ENCODE data around the gene CALR.
"Not testable (repeated sequence)": the region's sequence is repeated elsewhere in the genome, so short reads cannot be mapped to it uniquely, and the experiment has no call there.

The CALR gene

DNA sequence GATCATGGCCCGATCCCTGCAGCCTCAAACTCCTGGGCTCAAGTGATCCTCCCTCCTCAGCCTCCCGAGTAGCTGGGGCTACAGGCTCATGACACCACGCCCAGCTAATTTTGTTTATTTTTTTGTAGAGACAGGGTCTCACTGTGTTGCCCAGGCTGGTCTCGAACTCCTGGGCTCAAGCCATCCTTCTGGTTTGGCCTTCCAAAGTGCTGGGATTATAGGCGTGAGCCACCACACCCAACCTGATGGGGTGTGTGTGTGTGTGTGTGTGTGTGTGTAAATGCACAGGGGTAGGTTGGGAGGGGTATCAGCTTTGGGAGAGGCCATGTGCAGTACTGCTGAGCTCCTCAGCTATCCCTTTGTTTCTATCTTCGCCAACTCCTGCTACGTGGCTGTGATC is 37.7 kb downstream of the CALR start:
- DNase-seq (ENCODE audit: low read depth in 1 of 2, low spot score in 1 of 2), result not testable (repeated sequence)

GRCh38 chr19:12979974-12980373 is 41.6 kb downstream of the CALR start:
- no peak for DNase-seq (ENCODE audit: low read depth in 1 of 2, low spot score in 1 of 2)

DNA sequence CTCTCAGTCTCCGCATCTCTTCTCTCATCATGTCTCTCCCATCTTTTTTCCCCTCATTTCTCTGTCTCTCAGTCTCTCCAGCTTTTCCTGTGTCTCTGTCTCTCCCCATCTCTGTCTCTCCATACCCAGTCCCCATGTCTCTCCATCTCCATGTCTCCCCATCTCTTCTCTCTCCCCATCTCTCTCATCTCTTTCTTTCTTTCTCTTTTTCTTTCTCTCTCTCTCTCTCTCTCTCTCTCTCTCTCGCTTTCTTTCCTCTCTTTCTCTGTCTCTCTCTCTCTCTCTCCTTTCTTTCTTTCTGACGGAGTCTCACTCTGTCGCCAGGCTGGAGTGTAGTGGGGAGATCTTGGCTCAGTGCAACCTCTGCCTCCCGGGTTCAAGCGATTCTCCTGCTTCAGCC is 44.2 kb downstream of the CALR start:
- no peak for DNase-seq (ENCODE audit: low read depth in 1 of 2, low spot score in 1 of 2)

- no peak for DNase-seq (ENCODE audit: low read depth in 1 of 2, low spot score in 1 of 2)
Measured at GRCh38 chr19:12983091-12983490, 44.7 kb downstream of the CALR start.

DNA sequence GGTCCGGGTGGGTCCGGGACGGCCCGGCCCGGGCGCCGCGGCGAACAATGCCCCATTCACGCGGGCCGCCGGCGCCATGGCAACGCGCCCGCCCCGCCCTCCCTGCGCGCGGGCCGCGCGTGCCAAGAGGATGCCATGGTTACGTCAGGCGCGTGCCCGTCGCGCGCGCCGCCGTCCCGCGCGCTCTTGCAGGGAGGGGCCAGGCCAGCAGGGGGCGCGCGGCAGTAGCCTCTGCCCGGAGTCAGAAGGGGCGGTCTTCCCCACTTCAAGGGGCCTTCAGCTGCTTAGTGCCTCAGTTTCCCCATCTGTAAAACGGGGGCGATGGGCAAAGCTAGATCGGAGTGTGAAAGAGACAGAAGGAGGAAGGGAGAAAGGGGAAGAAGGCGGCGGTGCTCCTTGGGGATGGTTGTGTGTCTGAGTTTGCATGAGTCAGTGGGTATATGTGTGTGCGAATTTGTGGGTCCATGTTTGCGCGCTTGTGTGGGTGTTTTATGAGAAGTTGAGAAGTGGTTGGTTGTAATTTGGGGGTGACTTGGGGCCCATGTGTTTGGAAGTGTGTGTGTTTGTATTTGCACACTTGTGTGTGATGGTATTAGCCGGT is 45.2 kb downstream of the CALR start:
- DNase-seq (ENCODE audit: low read depth in 1 of 2, low spot score in 1 of 2), result peak; percentile 70 to 79

- no peak for DNase-seq (ENCODE audit: low read depth in 1 of 2, low spot score in 1 of 2)
Measured at GRCh38 chr19:12984143-12984627, 45.8 kb downstream of the CALR start.

- DNase-seq (ENCODE audit: low read depth in 1 of 2, low spot score in 1 of 2), result no peak
Measured at GRCh38 chr19:12984683-12985048, 46.3 kb downstream of the CALR start.

GRCh38 chr19:12985049-12985776 is 46.8 kb downstream of the CALR start:
- no peak for DNase-seq (ENCODE audit: low read depth in 1 of 2, low spot score in 1 of 2)

GRCh38 chr19:12986726-12987125 is 48.3 kb downstream of the CALR start:
- no peak for DNase-seq (ENCODE audit: low read depth in 1 of 2, low spot score in 1 of 2)

GRCh38 chr19:12987190-12987589 is 48.8 kb downstream of the CALR start:
- DNase-seq (ENCODE audit: low read depth in 1 of 2, low spot score in 1 of 2), result no peak

- no peak for DNase-seq (ENCODE audit: low read depth in 1 of 2, low spot score in 1 of 2)
Measured at GRCh38 chr19:12987781-12988180, 49.4 kb downstream of the CALR start.

DNA sequence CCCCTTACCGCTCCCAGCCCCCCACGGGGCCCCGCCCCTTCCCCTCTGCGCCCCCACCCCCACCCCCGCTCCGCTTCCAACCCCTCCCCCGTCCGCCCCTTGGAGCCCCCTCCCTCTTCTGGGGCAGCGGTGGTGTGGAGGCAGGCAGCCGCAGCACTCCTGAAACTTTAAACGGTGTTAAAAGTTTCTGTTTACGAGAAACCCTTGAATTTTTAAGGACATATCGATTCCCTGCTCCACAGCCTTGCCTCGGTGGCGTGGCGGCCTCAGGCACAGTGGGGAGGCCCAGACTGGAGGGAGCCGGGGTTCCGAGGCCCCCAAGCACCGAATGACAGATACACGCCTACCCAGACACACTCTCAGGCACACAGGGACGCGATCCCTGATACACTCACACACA is 52.0 kb downstream of the CALR start:
- no peak for DNase-seq (ENCODE audit: low read depth in 1 of 2, low spot score in 1 of 2)

GRCh38 chr19:12990853-12991252 is 52.4 kb downstream of the CALR start:
- DNase-seq (ENCODE audit: low read depth in 1 of 2, low spot score in 1 of 2), result no peak

DNA sequence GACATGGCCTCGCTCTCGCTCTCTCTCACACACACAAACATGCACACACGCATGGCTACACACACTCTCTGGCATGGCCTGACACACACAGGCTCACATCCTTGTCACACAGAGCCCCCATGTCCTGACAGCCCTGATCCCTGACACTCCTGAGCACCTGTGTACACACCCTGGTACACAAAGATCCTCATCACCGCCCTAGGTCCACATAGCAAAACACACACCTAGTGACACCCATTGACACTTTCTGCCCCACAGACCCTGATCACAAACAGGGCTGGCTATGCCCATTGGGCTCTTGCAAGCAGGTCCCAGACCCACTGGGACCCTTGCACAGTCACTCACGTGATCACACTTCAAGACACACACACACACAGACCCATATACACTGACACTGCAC is 52.9 kb downstream of the CALR start:
- no peak for DNase-seq (ENCODE audit: low read depth in 1 of 2, low spot score in 1 of 2)

GRCh38 chr19:12992729-12993128 is 54.3 kb downstream of the CALR start:
- DNase-seq (ENCODE audit: low read depth in 1 of 2, low spot score in 1 of 2), result no peak

DNA sequence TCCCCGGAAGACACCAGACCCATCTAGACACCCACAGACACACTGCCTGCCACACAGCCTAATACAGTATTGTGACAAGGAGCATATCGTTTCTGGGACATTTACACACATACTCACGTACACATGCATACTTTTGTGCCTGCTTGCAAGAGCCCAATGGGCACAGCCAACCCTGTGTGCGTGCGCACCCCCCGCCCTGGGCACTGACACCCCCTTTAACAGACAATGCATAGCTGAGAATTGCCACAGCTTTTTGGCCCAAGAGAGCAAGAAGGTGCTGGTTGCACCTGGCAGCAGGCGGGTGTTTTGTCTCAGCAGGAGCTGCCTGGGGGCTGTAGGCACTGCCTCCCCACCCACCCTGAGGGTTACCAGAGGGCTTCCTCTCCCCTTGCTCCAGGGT is 55.2 kb downstream of the CALR start:
- no peak for DNase-seq (ENCODE audit: low read depth in 1 of 2, low spot score in 1 of 2)

Data from stimulated activated CD4-positive, alpha-beta T cell treated with anti-CD3 and anti-CD28 coated beads, Interleukin-15, amount 100 ng/mL, for 1 hour (primary cell).